Stimulated activated CD4-positive, alpha-beta T cell treated with anti-CD3 and anti-CD28 coated beads, Interleukin-15, amount 100 ng/mL, for 1 hour (primary cell): ENCODE data around the gene KRTAP10-5.

Experiments used
- DNase-seq, 2 donors: peaks; one replicate each; pipeline ENCODE4 v3.0.0-alpha.2; 2020; ENCODE audit warnings: low read depth in 1 of 2, low spot score in 1 of 2

KRTAP10-5 gene

DNA sequence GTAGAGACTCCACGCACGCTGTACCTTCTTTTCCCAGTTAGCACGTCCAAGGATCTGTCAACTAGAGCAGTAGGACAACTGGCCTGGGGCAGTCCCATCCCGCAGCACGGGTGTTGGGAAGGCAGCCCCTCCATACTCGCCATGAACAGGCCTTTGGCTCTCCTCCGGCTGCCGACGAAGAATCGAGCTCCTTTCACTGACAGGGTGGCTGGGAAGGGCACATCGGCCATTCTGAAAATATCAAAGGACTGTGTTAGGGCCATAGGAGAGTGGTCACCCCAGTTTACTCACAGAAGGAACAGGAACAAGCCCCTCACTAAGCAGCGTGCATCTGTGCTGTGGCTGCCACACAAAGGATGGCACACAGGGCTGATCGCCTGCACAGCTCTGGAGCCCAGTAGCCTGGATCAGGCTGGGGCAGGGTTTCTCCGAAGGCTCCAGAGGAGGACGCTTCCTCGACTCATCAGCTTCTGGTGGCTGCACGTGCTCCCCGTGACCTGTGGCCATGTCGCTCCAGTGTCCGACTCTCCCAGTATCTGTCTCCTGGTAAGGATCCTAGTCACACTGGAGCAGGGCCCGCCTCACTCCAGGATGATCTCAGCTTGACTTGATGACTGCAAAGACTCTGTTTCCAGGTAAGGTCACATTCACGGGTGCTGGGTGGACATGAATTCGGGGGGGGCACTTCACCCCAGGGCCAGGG lies 49.4 kb downstream of the KRTAP10-5 start:
- no peak for DNase-seq

DNA sequence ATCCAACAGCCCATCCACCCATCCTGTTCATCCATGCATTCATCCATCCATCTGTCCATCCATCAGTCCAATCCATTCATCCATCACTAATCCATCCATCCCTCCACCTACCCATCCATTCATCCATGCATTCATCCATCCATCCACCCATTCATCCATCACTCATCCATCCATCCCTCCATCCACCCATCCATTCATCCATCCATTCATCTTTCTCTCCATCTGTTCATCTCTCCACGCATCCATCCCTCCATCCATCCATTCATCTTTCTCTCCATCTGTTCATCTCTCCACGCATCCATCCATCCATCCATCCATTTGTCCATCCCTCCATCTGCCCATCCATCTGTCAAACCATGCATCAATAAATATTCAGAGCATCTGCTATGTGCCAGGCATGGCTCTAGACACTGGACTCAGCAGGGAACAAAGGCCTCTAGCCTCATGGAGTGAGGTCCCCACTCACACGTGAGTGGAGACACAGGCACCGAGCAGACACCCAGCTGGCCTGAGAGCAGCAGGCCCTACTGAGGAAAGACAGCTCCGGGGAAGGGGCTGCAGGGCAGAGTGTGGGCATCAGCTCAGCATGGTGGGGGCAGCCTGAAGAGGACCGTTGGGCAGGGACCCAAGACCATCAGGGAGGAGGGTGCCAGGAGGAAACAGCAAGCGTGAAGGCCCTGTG lies 50.0 kb downstream of the KRTAP10-5 start:
- no peak for DNase-seq

DNA sequence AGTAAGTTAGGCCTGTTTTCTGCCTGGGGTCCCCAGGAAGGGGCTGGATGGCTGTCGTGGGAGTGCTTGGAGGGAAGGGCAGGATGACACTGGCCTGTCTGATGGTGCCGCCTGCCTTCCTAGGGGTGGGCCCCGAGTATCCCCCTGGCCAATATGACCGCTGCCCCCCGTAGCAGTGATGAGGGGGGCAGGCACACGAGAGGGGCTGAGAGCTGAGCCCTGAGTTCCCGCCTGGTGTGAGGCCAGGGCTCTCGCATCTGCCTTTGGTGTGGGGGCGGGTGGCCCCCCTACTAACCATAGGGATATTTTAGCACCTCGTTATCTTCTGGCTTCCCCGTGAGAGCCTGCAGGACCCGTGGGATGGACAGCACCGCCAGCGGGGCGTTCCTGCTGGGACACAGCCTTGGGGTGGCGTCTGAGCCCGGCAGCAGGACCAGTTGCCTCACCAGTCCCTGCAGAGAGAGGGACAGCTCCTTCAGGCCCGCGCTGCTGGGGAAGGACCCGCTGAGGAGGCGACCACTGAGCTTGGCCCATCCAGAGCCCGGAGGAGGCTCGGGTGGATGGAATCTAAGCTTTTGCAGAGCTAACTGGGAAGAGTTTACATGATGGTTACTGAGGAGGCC lies 50.8 kb downstream of the KRTAP10-5 start:
- no peak for DNase-seq
